HFFc6 (cell line): ENCODE data around the gene CDH13. TPM values are rescaled to one million over a fixed set of nuclear protein-coding genes. Genes with fewer than 3 reads are reported as not detected.

ENCODE experiments used
- DNase-seq: peaks from one replicate; pipeline ENCODE4 v3.0.0-alpha.2; 2018
- H3K27ac Mint-ChIP-seq: 2 replicates; pipeline ENCODE4 v1.8.0; 2020; ENCODE audit warnings: mild to moderate bottlenecking, mixed read lengths
- H3K27me3 Mint-ChIP-seq: 2 replicates; pipeline ENCODE4 v1.8.0; 2021; ENCODE audit warnings: mild to moderate bottlenecking, moderate library complexity, mixed read lengths; ENCODE audit not compliant: insufficient read depth
- H3K36me3 Mint-ChIP-seq: 2 replicates; pipeline ENCODE4 v1.8.0; 2021; ENCODE audit warnings: low read depth, mixed read lengths
- H3K4me1 Mint-ChIP-seq: 2 replicates; pipeline ENCODE4 v1.8.0; 2020; ENCODE audit warnings: low read depth, mixed read lengths
- H3K4me3 Mint-ChIP-seq: 2 replicates; pipeline ENCODE4 v1.8.0; 2020; ENCODE audit warnings: mild to moderate bottlenecking, moderate library complexity, mixed read lengths
- H3K9me3 Mint-ChIP-seq: 2 replicates; pipeline ENCODE4 v1.8.0; 2020; ENCODE audit warnings: mild to moderate bottlenecking, mixed read lengths
- total RNA-seq, 6 experiments: library from RNA; stranded (reverse); fragmentation: NEBNext Ultra II Directional; extraction: Animal tissue kit (Norgen Biotek cat#: 25700); gene quantifications; 2 replicates in 1 of 6; 3 replicates in 5 of 6; pipeline ENCODE4 v1.2.3, GENCODE V29; 2021
- TF ChIP-seq, protein P1 (sequence below): fragments of 200-600 bp; sonication (generic); IDR thresholded peaks from 2 replicates; pipeline ENCODE4 v1.5.0; 2021; ENCODE audit warnings: antibody characterized with exemption, mild to moderate bottlenecking

CDH13 gene
- total RNA-seq, 6 experiments from 2014 or later: 3.6 to 14.7 (median 4.7) TPM

DNA sequence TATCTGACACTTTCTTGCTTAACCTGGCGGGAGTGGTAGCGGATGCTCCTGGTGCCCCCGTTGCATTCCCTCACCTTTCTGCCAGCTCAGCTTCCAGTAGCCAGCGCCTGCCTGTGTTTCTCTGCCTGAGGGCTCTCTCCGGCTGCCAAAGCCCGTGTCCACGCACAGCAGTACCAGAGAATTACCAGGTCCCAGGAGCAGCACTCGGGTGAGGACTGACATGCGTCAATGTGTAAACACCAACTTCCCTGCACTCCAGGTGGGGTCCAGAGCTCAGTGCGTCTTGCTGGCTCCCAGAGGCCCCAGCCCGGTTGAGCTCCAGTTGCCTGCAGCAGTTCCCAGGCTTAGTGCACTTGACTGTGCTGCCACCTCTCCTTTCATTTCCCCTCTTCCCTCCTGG, 54.8 kb downstream of the CDH13 start:
- no peak for DNase-seq
- Mint-ChIP-seq H3K27me3 (0 out of 2 replicates have a peak, but pooled peaks cover 2% of the 10 kb centered on the region), H3K4me3 (no peak overlapping the region), H3K36me3 (no peaks in the 10 kb centered on the region), H3K27ac (no peak overlapping the region), H3K9me3 (no peaks in the 10 kb centered on the region; the same call in 1 of the 2 replicates), H3K4me1 (peaks cover 8% of the 10 kb centered on the region; the same call in 1 of the 2 replicates)
- TF ChIP-seq, protein P1, sequence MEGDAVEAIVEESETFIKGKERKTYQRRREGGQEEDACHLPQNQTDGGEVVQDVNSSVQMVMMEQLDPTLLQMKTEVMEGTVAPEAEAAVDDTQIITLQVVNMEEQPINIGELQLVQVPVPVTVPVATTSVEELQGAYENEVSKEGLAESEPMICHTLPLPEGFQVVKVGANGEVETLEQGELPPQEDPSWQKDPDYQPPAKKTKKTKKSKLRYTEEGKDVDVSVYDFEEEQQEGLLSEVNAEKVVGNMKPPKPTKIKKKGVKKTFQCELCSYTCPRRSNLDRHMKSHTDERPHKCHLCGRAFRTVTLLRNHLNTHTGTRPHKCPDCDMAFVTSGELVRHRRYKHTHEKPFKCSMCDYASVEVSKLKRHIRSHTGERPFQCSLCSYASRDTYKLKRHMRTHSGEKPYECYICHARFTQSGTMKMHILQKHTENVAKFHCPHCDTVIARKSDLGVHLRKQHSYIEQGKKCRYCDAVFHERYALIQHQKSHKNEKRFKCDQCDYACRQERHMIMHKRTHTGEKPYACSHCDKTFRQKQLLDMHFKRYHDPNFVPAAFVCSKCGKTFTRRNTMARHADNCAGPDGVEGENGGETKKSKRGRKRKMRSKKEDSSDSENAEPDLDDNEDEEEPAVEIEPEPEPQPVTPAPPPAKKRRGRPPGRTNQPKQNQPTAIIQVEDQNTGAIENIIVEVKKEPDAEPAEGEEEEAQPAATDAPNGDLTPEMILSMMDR: no peak

GRCh38 chr16:82682767-82683166, 56.0 kb downstream of the CDH13 start:
- Mint-ChIP-seq H3K27me3 (0 out of 2 replicates have a peak, but pooled peaks cover 2% of the 10 kb centered on the region), H3K4me3 (no peak overlapping the region), H3K4me1 (0 out of 2 replicates have a peak, but pooled peaks cover 7% of the 10 kb centered on the region), H3K36me3 (no peaks in the 10 kb centered on the region), H3K9me3 (no peaks in the 10 kb centered on the region; the same call in 1 of the 2 replicates), H3K27ac (no peak overlapping the region)
- no peak for DNase-seq
- TF ChIP-seq, protein P1: no peak

- Mint-ChIP-seq H3K4me3 (no peak overlapping the region), H3K4me1 (0 out of 2 replicates have a peak, but pooled peaks cover 7% of the 10 kb centered on the region), H3K27me3 (0 out of 2 replicates have a peak, but pooled peaks cover 2% of the 10 kb centered on the region), H3K9me3 (no peaks in the 10 kb centered on the region; the same call in 1 of the 2 replicates), H3K27ac (no peak overlapping the region), H3K36me3 (no peaks in the 10 kb centered on the region)
- TF ChIP-seq, protein P1: no peak
- peak; percentile 13 for DNase-seq
Measured at GRCh38 chr16:82684256-82684655, 57.5 kb downstream of the CDH13 start.

GRCh38 chr16:82685526-82685925, 58.8 kb downstream of the CDH13 start:
- Mint-ChIP-seq H3K27me3 (0 out of 2 replicates have a peak, but pooled peaks cover 2% of the 10 kb centered on the region), H3K4me1 (0 out of 2 replicates have a peak, but pooled peaks cover 7% of the 10 kb centered on the region), H3K27ac (no peak overlapping the region), H3K4me3 (no peak overlapping the region), H3K36me3 (no peaks in the 10 kb centered on the region), H3K9me3 (no peaks in the 10 kb centered on the region; the same call in 1 of the 2 replicates)
- TF ChIP-seq, protein P1: no peak
- no peak for DNase-seq

DNA sequence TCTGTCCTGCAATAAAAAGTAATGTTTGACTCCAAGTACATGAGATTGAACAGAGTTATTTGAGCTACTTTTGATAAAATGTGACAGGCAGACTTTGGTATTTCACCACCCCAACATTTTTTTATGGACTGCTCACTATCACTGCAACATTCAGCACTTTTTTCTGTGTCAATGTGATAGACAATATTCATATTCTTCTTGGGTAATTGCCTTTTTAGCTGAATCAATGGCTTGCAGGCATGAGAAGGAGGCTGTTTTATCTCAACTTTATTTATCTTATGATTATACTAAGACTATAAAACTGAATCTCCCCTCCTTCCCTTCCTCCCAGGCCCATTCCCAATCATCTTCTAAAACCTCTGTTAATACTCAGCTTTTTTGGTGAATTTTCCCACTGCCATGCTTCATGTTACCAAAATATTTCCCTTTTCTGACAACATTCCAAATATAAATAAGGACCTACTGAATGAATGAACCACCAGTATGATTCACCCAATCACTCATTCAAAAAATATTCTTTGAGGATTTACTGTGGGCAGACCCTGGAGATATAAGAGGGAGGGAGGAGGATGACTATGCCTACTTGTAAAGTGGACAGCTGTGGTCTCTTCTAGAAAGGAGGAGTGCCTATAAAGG, 67.6 kb downstream of the CDH13 start:
- DNase-seq: peak; percentile 58
- H3K9me3 Mint-ChIP-seq: no peaks in the 10 kb centered on the region
- TF ChIP-seq, protein P1: no peak
- peaks cover 1% of the 10 kb centered on the region; the same call in 1 of the 2 replicates for H3K27me3 Mint-ChIP-seq
- H3K4me3 Mint-ChIP-seq: no peak overlapping the region; the same call in 1 of the 2 replicates
- H3K27ac Mint-ChIP-seq: peak overlapping the region; percentile 45
- peaks cover 34% of the 10 kb centered on the region for H3K4me1 Mint-ChIP-seq
- no peaks in the 10 kb centered on the region for H3K36me3 Mint-ChIP-seq
